ENCODE data around the gene PIP4P1. TPM values are rescaled to one million over a fixed set of nuclear protein-coding genes. Genes with fewer than 3 reads are reported as not detected.

PIP4P1 gene
- polyA plus RNA-seq, 3 donors, result 19.4 to 106 (median 21.2) TPM

DNA sequence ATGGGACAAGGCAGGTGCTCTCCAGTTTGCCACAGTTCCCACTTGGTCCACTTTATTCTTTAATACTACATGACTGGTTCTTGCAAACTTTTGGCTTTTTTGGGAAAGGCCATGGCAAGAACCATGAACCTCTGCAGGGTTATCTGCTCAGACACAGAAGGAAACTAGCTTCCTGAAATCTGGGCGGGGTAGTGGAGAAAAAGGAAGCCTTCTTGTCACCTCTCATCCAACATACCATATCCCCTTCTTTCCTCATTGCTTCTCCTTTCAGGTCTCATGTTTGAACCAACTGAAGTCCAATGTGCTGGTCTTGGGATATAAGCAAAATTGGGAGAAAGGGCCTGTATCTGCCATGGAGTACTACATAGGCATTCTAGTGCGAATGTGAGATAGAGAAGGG, 19.8 kb downstream of the PIP4P1 start:
- H3K4me1 Mint-ChIP-seq, result peaks cover 55% of the 10 kb centered on the region
- Histone ChIP-seq H3K9ac (ENCODE audit: insufficient read depth, low read length, poor library complexity, severe bottlenecking) (no peak overlapping the region), H3K4me3 (replicated peaks in 1 of 3; ENCODE audit: low read depth in 2 of 3, low read length in 3 of 3) (peak overlapping the region in 1 of 3 experiments; percentile 38), H3K79me2 (ENCODE audit: insufficient read depth, low read length) (no peaks in the 10 kb centered on the region), H3K4me1 (ENCODE audit: control insufficient read depth in 1 of 2, insufficient read depth in 2 of 2, low read length in 2 of 2) (peaks cover 52 to 58% of the 10 kb centered on the region in 2 donors), H3K27ac (ENCODE audit: low read depth in 1 of 2, low read length in 2 of 2) (peak overlapping the region in 1 of 2 donors; percentile 21), H3K9me3 (replicated peaks in 1 of 2; ENCODE audit: control insufficient read depth in 1 of 2, insufficient read depth in 1 of 2, low read length in 2 of 2) (no peaks in the 10 kb centered on the region), H3K27me3 (ENCODE audit: control insufficient read depth in 2 of 2, insufficient read depth in 2 of 2, low read length in 2 of 2) (no peaks in the 10 kb centered on the region), H3K36me3 (replicated peaks in 1 of 2; ENCODE audit: control insufficient read depth in 1 of 2, insufficient read depth in 2 of 2, low read length in 2 of 2) (peaks cover 9 to 17% of the 10 kb centered on the region in 2 donors), H3K4me2 (replicated peaks; ENCODE audit: extremely low read depth, low read length, poor library complexity, severe bottlenecking) (peak overlapping the region; percentile 58), H2AFZ (ENCODE audit: insufficient read depth, low read depth, low read length, poor library complexity, severe bottlenecking) (peak overlapping the region; percentile 56), H4K20me1 (ENCODE audit: insufficient read depth, low read length) (no peaks in the 10 kb centered on the region)
- H3K27me3 Mint-ChIP-seq (ENCODE audit: low read depth in 3 of 3), result peaks cover 0 to 1% (median 0%) of the 10 kb centered on the region in 3 donors
- peak in 2 of 3 donors; percentile 22 to 30 for DNase-seq
- intact Hi-C loops (cut with micrococcal nuclease), result no loop called here
- 86% methylated on average over 1 of the region's 2 CpGs for WGBS (ENCODE audit: insufficient coverage)
- peaks cover 0 to 2% of the 10 kb centered on the region in 2 donors for H3K36me3 Mint-ChIP-seq
- peak overlapping the region in 1 of 2 donors; percentile 78 for H3K4me3 Mint-ChIP-seq
- peak overlapping the region in 3 of 7 donors; percentile 21 to 55 (median 51) for H3K27ac Mint-ChIP-seq
- peaks cover 0 to 9% (median 0%) of the 10 kb centered on the region in 7 donors for H3K9me3 Mint-ChIP-seq
- TF ChIP-seq, protein P1, sequence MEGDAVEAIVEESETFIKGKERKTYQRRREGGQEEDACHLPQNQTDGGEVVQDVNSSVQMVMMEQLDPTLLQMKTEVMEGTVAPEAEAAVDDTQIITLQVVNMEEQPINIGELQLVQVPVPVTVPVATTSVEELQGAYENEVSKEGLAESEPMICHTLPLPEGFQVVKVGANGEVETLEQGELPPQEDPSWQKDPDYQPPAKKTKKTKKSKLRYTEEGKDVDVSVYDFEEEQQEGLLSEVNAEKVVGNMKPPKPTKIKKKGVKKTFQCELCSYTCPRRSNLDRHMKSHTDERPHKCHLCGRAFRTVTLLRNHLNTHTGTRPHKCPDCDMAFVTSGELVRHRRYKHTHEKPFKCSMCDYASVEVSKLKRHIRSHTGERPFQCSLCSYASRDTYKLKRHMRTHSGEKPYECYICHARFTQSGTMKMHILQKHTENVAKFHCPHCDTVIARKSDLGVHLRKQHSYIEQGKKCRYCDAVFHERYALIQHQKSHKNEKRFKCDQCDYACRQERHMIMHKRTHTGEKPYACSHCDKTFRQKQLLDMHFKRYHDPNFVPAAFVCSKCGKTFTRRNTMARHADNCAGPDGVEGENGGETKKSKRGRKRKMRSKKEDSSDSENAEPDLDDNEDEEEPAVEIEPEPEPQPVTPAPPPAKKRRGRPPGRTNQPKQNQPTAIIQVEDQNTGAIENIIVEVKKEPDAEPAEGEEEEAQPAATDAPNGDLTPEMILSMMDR (IDR thresholded peaks at IDR 0.05), result no peak

DNA sequence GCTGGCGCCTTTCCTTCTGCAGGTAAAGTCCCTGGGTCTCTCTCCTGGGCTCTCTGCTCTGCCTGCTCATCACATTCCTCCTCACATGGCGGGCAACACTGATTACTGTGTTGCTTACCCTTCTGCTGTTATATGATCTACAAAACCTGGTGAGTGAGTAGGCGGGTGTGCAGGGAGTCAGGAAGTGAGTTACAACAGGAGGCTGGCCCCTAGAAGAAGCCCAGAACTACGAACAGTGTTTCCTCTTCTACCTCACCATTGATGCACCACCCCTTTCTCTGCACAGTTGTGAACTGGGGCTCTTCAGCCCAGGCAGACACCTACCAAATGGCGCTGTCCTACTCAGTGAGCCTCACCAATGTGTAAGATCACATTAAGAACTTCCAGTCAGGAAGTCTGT, 20.4 kb downstream of the PIP4P1 start:
- H2AFZ ChIP-seq (ENCODE audit: insufficient read depth, low read depth, low read length, poor library complexity, severe bottlenecking), result peak overlapping the region; percentile 56
- intact Hi-C loops (cut with micrococcal nuclease), result no loop called here
- Mint-ChIP-seq H3K27ac (peak overlapping the region in 2 of 7 donors; percentile 43 to 50), H3K4me3 (peak overlapping the region in 1 of 2 donors; percentile 78), H3K27me3 (ENCODE audit: low read depth in 3 of 3) (peaks cover 0 to 1% (median 0%) of the 10 kb centered on the region in 3 donors), H3K9me3 (peaks cover 0 to 9% (median 0%) of the 10 kb centered on the region in 7 donors), H3K4me1 (peaks cover 55% of the 10 kb centered on the region), H3K36me3 (peaks cover 0 to 2% of the 10 kb centered on the region in 2 donors)
- H3K79me2 ChIP-seq (ENCODE audit: insufficient read depth, low read length), result no peaks in the 10 kb centered on the region
- H3K27ac ChIP-seq (ENCODE audit: low read depth in 1 of 2, low read length in 2 of 2), result peak overlapping the region in 1 of 2 donors; percentile 21
- H3K9me3 ChIP-seq (replicated peaks in 1 of 2; ENCODE audit: control insufficient read depth in 1 of 2, insufficient read depth in 1 of 2, low read length in 2 of 2), result no peaks in the 10 kb centered on the region
- DNase-seq, result peak in 1 of 3 donors; percentile 21
- peak overlapping the region; percentile 58 for H3K4me2 ChIP-seq (replicated peaks; ENCODE audit: extremely low read depth, low read length, poor library complexity, severe bottlenecking)
- H4K20me1 ChIP-seq (ENCODE audit: insufficient read depth, low read length), result no peaks in the 10 kb centered on the region
- TF ChIP-seq, protein P1 (IDR thresholded peaks at IDR 0.05), result no peak
- peaks cover 52 to 58% of the 10 kb centered on the region in 2 donors for H3K4me1 ChIP-seq (ENCODE audit: control insufficient read depth in 1 of 2, insufficient read depth in 2 of 2, low read length in 2 of 2)
- H3K9ac ChIP-seq (ENCODE audit: insufficient read depth, low read length, poor library complexity, severe bottlenecking), result no peak overlapping the region
- H3K27me3 ChIP-seq (ENCODE audit: control insufficient read depth in 2 of 2, insufficient read depth in 2 of 2, low read length in 2 of 2), result no peaks in the 10 kb centered on the region
- WGBS (ENCODE audit: insufficient coverage), result no CpG with 5 or more reads among the region's 5 CpGs
- H3K36me3 ChIP-seq (replicated peaks in 1 of 2; ENCODE audit: control insufficient read depth in 1 of 2, insufficient read depth in 2 of 2, low read length in 2 of 2), result peaks cover 3 to 11% of the 10 kb centered on the region in 2 donors
- H3K4me3 ChIP-seq (replicated peaks in 1 of 3; ENCODE audit: low read depth in 2 of 3, low read length in 3 of 3), result peak overlapping the region in 1 of 3 experiments; percentile 38
